ENCODE measurements around the gene UGT1A4. TPM values are rescaled to one million over a fixed set of nuclear protein-coding genes. Genes with fewer than 3 reads are reported as not detected.
"Not testable (repeated sequence)": the region's sequence is repeated elsewhere in the genome, so short reads cannot be mapped to it uniquely, and the experiment has no call there.

UGT1A4 gene
- polyA plus RNA-seq, 4 donors = 0.09 to 7.3 (median 0.66) TPM; not detected in 1

- no peaks in the 10 kb centered on the region for H3K9me3 ChIP-seq (ENCODE audit: control insufficient read depth in 2 of 2, insufficient read depth in 1 of 2, low read depth in 1 of 2, low read length in 1 of 2)
- peaks cover 0 to 8% (median 4%) of the 10 kb centered on the region in 3 donors for H3K4me1 ChIP-seq (ENCODE audit: control insufficient read depth in 3 of 3, insufficient read depth in 2 of 3, low read depth in 1 of 3, low read length in 2 of 3)
- no peak within 1 kb of the TSS for H3K4me3 ChIP-seq (ENCODE audit: low read depth in 1 of 3, low read length in 3 of 3)
- peak; percentile 35 to 67 for DNase-seq
- 40 to 72% (median 51%) methylated on average over 8 of the region's 8 CpGs for WGBS, 3 donors
- H3K36me3 ChIP-seq (ENCODE audit: control insufficient read depth in 3 of 3, insufficient read depth in 2 of 3, low read depth in 1 of 3, low read length in 3 of 3) = peaks cover 0 to 5% (median 0%) of the 10 kb centered on the region in 3 donors
- no peak for FAIRE-seq
- no peaks in the 10 kb centered on the region for H3K27me3 ChIP-seq (ENCODE audit: control insufficient read depth in 3 of 3, insufficient read depth in 3 of 3, low read length in 3 of 3)
- peak within 1 kb of the TSS in 1 of 3 donors; percentile 4 for H3K27ac ChIP-seq (ENCODE audit: low read depth in 1 of 3, low read length in 2 of 3)
Observed at GRCh38 chr2:233728723-233729301, 10.3 kb downstream of the UGT1A4 start, which contains the start of gene UGT1A3. Gene UGT1A3 (plus strand): TSS chr2:233729042. CDS start chr2:233729127, 85 bp downstream.

DNA sequence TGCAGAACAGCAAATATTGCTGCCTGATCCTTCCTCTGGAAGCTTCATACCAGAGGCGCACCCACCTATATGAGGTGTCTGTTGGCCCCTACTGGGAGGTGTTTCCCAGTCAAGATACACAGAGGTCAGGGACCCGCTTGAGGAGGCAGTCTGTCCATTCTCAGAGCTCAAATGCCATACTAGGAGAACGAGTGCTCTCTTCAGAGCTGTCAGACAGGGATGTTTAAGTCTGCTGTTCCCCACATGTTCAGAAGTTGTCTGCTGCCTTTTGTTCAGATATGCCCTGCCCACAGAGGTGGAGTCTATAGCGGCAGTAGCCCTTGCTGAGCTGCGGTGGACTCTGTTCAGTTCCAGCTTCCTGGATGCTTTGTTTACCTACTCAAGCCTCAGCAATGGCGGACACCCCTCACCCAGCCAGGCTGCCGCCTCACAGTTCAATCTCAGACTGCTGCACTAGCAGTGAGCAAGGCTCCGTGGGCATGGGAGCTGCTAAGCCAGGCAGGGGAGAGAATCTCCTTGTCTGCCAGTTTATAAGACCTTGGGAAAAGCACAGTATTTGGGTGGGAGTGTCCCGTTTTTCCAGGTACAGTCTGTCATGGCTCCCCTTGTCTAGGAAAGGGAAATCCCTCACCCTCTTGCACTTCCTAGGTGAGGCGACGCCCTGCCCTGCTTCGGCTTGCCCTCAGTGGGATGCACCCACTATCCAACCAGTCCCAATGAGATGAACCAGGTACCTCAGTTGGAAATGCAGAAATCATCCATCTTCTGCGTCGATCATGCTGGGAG lies 18.5 kb downstream of the UGT1A4 start:
- H3K36me3 ChIP-seq (ENCODE audit: control insufficient read depth in 3 of 3, insufficient read depth in 2 of 3, low read depth in 1 of 3, low read length in 3 of 3); FAIRE-seq; H3K4me3 ChIP-seq (ENCODE audit: low read depth in 1 of 3, low read length in 3 of 3); H3K27ac ChIP-seq (ENCODE audit: low read depth in 1 of 3, low read length in 2 of 3); H3K9me3 ChIP-seq (ENCODE audit: control insufficient read depth in 2 of 2, insufficient read depth in 1 of 2, low read depth in 1 of 2, low read length in 1 of 2); H3K27me3 ChIP-seq (ENCODE audit: control insufficient read depth in 3 of 3, insufficient read depth in 3 of 3, low read length in 3 of 3): not testable (repeated sequence)
- peaks cover 0 to 14% (median 6%) of the 10 kb centered on the region in 3 donors for H3K4me1 ChIP-seq (ENCODE audit: control insufficient read depth in 3 of 3, insufficient read depth in 2 of 3, low read depth in 1 of 3, low read length in 2 of 3)
- peak in 1 of 2 donors; percentile 73 for DNase-seq
- 60 to 73% (median 72%) methylated on average over 14 of the region's 14 CpGs for WGBS, 3 donors

GRCh38 chr2:233740870-233741269 lies 22.3 kb downstream of the UGT1A4 start:
- no peak for DNase-seq
- FAIRE-seq = no peak
- peaks cover 0 to 3% (median 0%) of the 10 kb centered on the region in 3 donors for H3K36me3 ChIP-seq (ENCODE audit: control insufficient read depth in 3 of 3, insufficient read depth in 2 of 3, low read depth in 1 of 3, low read length in 3 of 3)
- 73 to 79% (median 75%) methylated on average over 2 of the region's 2 CpGs for WGBS, 3 donors
- H3K4me3 ChIP-seq (ENCODE audit: low read depth in 1 of 3, low read length in 3 of 3) = no peak overlapping the region
- peaks cover 0 to 9% of the 10 kb centered on the region in 2 donors for H3K9me3 ChIP-seq (ENCODE audit: control insufficient read depth in 2 of 2, insufficient read depth in 1 of 2, low read depth in 1 of 2, low read length in 1 of 2)
- H3K27ac ChIP-seq (ENCODE audit: low read depth in 1 of 3, low read length in 2 of 3) = no peak overlapping the region
- H3K4me1 ChIP-seq (ENCODE audit: control insufficient read depth in 3 of 3, insufficient read depth in 2 of 3, low read depth in 1 of 3, low read length in 2 of 3) = peaks cover 0 to 22% (median 6%) of the 10 kb centered on the region in 3 donors
- H3K27me3 ChIP-seq (ENCODE audit: control insufficient read depth in 3 of 3, insufficient read depth in 3 of 3, low read length in 3 of 3) = no peaks in the 10 kb centered on the region

- 94 to 98% (median 95%) methylated on average over 39 to 46 of the region's 46 CpGs for WGBS, 3 donors
- peaks cover 0 to 10% of the 10 kb centered on the region in 2 donors for H3K9me3 ChIP-seq (ENCODE audit: control insufficient read depth in 2 of 2, insufficient read depth in 1 of 2, low read depth in 1 of 2, low read length in 1 of 2)
- peaks cover 0 to 18% (median 1%) of the 10 kb centered on the region in 3 donors for H3K4me1 ChIP-seq (ENCODE audit: control insufficient read depth in 3 of 3, insufficient read depth in 2 of 3, low read depth in 1 of 3, low read length in 2 of 3)
- no peak for DNase-seq
- FAIRE-seq = no peak
- H3K36me3 ChIP-seq (ENCODE audit: control insufficient read depth in 3 of 3, insufficient read depth in 2 of 3, low read depth in 1 of 3, low read length in 3 of 3) = peaks cover 0 to 3% (median 0%) of the 10 kb centered on the region in 3 donors
- H3K27ac ChIP-seq (ENCODE audit: low read depth in 1 of 3, low read length in 2 of 3) = no peak overlapping the region
- no peak overlapping the region for H3K4me3 ChIP-seq (ENCODE audit: low read depth in 1 of 3, low read length in 3 of 3)
- H3K27me3 ChIP-seq (ENCODE audit: control insufficient read depth in 3 of 3, insufficient read depth in 3 of 3, low read length in 3 of 3) = no peaks in the 10 kb centered on the region
Observed at GRCh38 chr2:233743464-233744259, 25.1 kb downstream of the UGT1A4 start.

GRCh38 chr2:233745073-233745755 lies 26.7 kb downstream of the UGT1A4 start:
- no peak for FAIRE-seq
- Histone ChIP-seq H3K27ac (ENCODE audit: low read depth in 1 of 3, low read length in 2 of 3) (peak overlapping the region in 2 of 3 donors; percentile 11 to 32), H3K27me3 (ENCODE audit: control insufficient read depth in 3 of 3, insufficient read depth in 3 of 3, low read length in 3 of 3) (no peaks in the 10 kb centered on the region), H3K4me3 (ENCODE audit: low read depth in 1 of 3, low read length in 3 of 3) (no peak overlapping the region), H3K9me3 (ENCODE audit: control insufficient read depth in 2 of 2, insufficient read depth in 1 of 2, low read depth in 1 of 2, low read length in 1 of 2) (peaks cover 1 to 14% of the 10 kb centered on the region in 2 donors), H3K4me1 (ENCODE audit: control insufficient read depth in 3 of 3, insufficient read depth in 2 of 3, low read depth in 1 of 3, low read length in 2 of 3) (peaks cover 0 to 15% (median 0%) of the 10 kb centered on the region in 3 donors), H3K36me3 (ENCODE audit: control insufficient read depth in 3 of 3, insufficient read depth in 2 of 3, low read depth in 1 of 3, low read length in 3 of 3) (peaks cover 0 to 3% (median 0%) of the 10 kb centered on the region in 3 donors)
- DNase-seq = peak; percentile 76 to 81
- 19 to 51% (median 31%) methylated on average over 5 of the region's 5 CpGs for WGBS, 3 donors

DNA sequence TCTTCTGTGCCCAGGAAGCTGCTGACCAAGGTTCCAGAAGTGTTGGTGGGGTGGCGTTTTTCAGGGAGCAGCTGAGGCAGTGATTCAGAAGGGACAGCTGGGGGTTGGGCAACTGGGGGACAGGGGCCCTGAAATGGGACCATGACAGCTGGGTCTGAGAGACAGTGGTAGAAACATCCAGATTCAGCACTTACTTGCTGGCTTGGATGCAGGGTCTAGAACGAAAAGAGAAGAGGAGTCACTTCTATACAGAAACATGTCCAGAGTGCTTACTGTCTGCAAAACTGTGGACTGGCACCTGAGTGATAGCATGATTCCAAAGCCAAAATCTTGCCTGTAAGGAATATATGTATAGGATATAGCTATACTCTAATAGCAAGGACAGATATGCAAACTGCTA lies 27.3 kb downstream of the UGT1A4 start:
- 58 to 66% (median 62%) methylated on average over 2 of the region's 2 CpGs for WGBS, 3 donors
- H3K27ac ChIP-seq (ENCODE audit: low read depth in 1 of 3, low read length in 2 of 3) = peak overlapping the region in 2 of 3 donors; percentile 11 to 32
- not testable (repeated sequence) for H3K27me3 ChIP-seq (ENCODE audit: control insufficient read depth in 3 of 3, insufficient read depth in 3 of 3, low read length in 3 of 3); H3K36me3 ChIP-seq (ENCODE audit: control insufficient read depth in 3 of 3, insufficient read depth in 2 of 3, low read depth in 1 of 3, low read length in 3 of 3); FAIRE-seq; DNase-seq; H3K4me3 ChIP-seq (ENCODE audit: low read depth in 1 of 3, low read length in 3 of 3)
- H3K4me1 ChIP-seq (ENCODE audit: control insufficient read depth in 3 of 3, insufficient read depth in 2 of 3, low read depth in 1 of 3, low read length in 2 of 3) = peaks cover 0 to 15% (median 0%) of the 10 kb centered on the region in 3 donors
- peaks cover 1 to 20% of the 10 kb centered on the region in 2 donors for H3K9me3 ChIP-seq (ENCODE audit: control insufficient read depth in 2 of 2, insufficient read depth in 1 of 2, low read depth in 1 of 2, low read length in 1 of 2)

DNA sequence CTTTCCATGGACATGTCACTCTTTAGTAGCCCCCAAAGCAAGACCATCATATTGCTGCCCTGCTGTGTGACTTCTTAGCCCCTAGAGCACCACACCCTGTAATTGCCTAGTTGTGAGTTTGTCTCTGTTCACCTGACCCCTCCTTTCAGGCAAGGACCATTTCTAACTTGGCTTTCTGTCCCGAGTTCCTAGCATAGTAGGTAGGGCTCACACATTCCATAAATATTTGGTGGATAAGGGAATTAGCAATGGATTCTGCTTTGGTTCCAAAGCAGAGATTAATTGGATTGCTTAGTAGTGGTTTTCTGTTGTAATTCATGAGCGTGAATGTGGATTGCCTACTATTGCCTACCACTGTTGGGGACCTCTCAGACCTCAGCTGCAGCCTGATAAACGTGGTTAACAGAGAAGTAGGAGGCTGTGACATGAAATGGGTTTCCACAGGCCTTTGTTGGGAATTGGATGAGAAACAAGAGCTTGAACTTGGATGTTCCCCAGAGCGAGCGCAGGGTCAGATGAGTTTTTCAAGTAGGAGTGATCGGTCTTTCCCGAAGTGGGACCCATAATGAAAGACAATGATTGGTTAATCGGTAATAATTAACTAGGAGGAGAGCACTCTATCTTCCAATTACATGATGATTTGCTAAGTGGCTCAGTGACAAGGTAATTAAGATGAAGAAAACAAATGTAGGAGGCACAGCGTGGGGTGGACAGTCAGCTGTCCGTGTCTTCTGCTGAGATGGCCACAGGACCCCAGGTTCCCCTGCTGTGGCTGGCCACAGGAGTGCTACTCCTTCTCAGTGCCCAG lies 28.1 kb downstream of the UGT1A4 start:
- Histone ChIP-seq H3K27me3 (ENCODE audit: control insufficient read depth in 3 of 3, insufficient read depth in 3 of 3, low read length in 3 of 3) (no peaks in the 10 kb centered on the region), H3K36me3 (ENCODE audit: control insufficient read depth in 3 of 3, insufficient read depth in 2 of 3, low read depth in 1 of 3, low read length in 3 of 3) (peaks cover 0 to 3% (median 0%) of the 10 kb centered on the region in 3 donors), H3K4me3 (ENCODE audit: low read depth in 1 of 3, low read length in 3 of 3) (no peak overlapping the region), H3K9me3 (ENCODE audit: control insufficient read depth in 2 of 2, insufficient read depth in 1 of 2, low read depth in 1 of 2, low read length in 1 of 2) (peaks cover 1 to 29% of the 10 kb centered on the region in 2 donors), H3K27ac (ENCODE audit: low read depth in 1 of 3, low read length in 2 of 3) (no peak overlapping the region), H3K4me1 (ENCODE audit: control insufficient read depth in 3 of 3, insufficient read depth in 2 of 3, low read depth in 1 of 3, low read length in 2 of 3) (peaks cover 0 to 15% (median 0%) of the 10 kb centered on the region in 3 donors)
- 75 to 81% (median 81%) methylated on average over 10 of the region's 10 CpGs for whole genome bisulfite sequencing, 3 donors
- no peak for DNase-seq
- FAIRE-seq = no peak

All from small intestine (tissue), 7 donors.